Large intestine (tissue), 3 donors: ENCODE results near the gene SIGLEC1. TPM values are rescaled to one million over a fixed set of nuclear protein-coding genes. Genes with fewer than 3 reads are reported as not detected.

Source experiments
- DNase-seq, 2 donors: peaks; one replicate each; pipeline versions ENCODE4 v3.0.0 to v3.0.0-alpha.2; 2013
- H3K27ac ChIP-seq: one replicate; pipeline ENCODE4 v1.5.1; 2013; ENCODE audit warnings: low read length
- H3K27me3 ChIP-seq: 2 replicates; pipeline ENCODE4 v1.6.1; 2013; ENCODE audit warnings: low read length; ENCODE audit not compliant: control insufficient read depth, insufficient read depth
- H3K36me3 ChIP-seq: 2 replicates; pipeline ENCODE4 v1.6.1; 2013; ENCODE audit warnings: low read length; ENCODE audit not compliant: control insufficient read depth, insufficient read depth
- H3K4me1 ChIP-seq: one replicate; pipeline ENCODE4 v1.6.1; 2013; ENCODE audit warnings: low read length; ENCODE audit not compliant: control insufficient read depth, insufficient read depth
- H3K4me3 ChIP-seq: one replicate; pipeline ENCODE4 v1.5.1; 2013; ENCODE audit warnings: low read length
- H3K9me3 ChIP-seq: one replicate; pipeline ENCODE4 v1.6.1; 2013; ENCODE audit warnings: mild to moderate bottlenecking, low read depth, low read length, moderate library complexity; ENCODE audit not compliant: control insufficient read depth
- WGBS: methylation state at CpG from one replicate; pipeline ENCODE4 v1.1.5; 2013; ENCODE audit warnings: low lambda C conversion rate; ENCODE audit not compliant: insufficient coverage; 5-methylcytosine and 5-hydroxymethylcytosine counted together
- polyA plus RNA-seq: library from polyadenylated mRNA; unstranded; fragments of 120-200 nt; gene quantifications from one replicate; pipeline ENCODE4 v1.2.1, GENCODE V29; 2013

SIGLEC1 gene
- polyA plus RNA-seq, 1 donor = 4.3 TPM

- peaks cover 2% of the 10 kb centered on the region for H3K27me3 ChIP-seq
Observed at GRCh38 chr20:3710703-3711483, 1.5 kb downstream of the SIGLEC1 start.

GRCh38 chr20:3710011-3710466 lies 2.4 kb downstream of the SIGLEC1 start:
- H3K9me3 ChIP-seq = no peaks in the 10 kb centered on the region
- no peak overlapping the region for H3K27ac ChIP-seq
- H3K27me3 ChIP-seq = peaks cover 2% of the 10 kb centered on the region
- no peak overlapping the region for H3K4me3 ChIP-seq
- H3K36me3 ChIP-seq = no peaks in the 10 kb centered on the region
- no CpG with 5 or more reads among the region's 6 CpGs for WGBS
- no peak for DNase-seq
- H3K4me1 ChIP-seq = no peaks in the 10 kb centered on the region

More at GRCh38 chr20:3710703-3711483, 1.5 kb downstream of the SIGLEC1 start:
- no peaks in the 10 kb centered on the region for H3K36me3 ChIP-seq
- peak; percentile 36 to 46 for DNase-seq
- no peak overlapping the region for H3K27ac ChIP-seq
- H3K9me3 ChIP-seq = no peaks in the 10 kb centered on the region
- no CpG with 5 or more reads among the region's 18 CpGs for WGBS
- H3K4me1 ChIP-seq = no peaks in the 10 kb centered on the region
- H3K4me3 ChIP-seq = no peak overlapping the region

GRCh38 chr20:3707508-3707899 lies 4.9 kb downstream of the SIGLEC1 start:
- H3K27me3 ChIP-seq = peaks cover 11% of the 10 kb centered on the region
- H3K36me3 ChIP-seq = no peaks in the 10 kb centered on the region
- no peaks in the 10 kb centered on the region for H3K9me3 ChIP-seq
- WGBS = no CpG with 5 or more reads among the region's 3 CpGs
- DNase-seq = no peak
- no peak overlapping the region for H3K27ac ChIP-seq
- H3K4me1 ChIP-seq = no peaks in the 10 kb centered on the region
- H3K4me3 ChIP-seq = no peak overlapping the region

GRCh38 chr20:3706774-3707507 lies 5.5 kb downstream of the SIGLEC1 start:
- Histone ChIP-seq H3K9me3 (no peaks in the 10 kb centered on the region), H3K36me3 (no peaks in the 10 kb centered on the region), H3K4me1 (no peaks in the 10 kb centered on the region), H3K4me3 (no peak overlapping the region), H3K27me3 (peaks cover 11% of the 10 kb centered on the region), H3K27ac (no peak overlapping the region)
- no CpG with 5 or more reads among the region's 10 CpGs for WGBS
- DNase-seq = no peak

GRCh38 chr20:3705970-3706739 lies 6.2 kb downstream of the SIGLEC1 start:
- WGBS = no CpG with 5 or more reads among the region's 31 CpGs
- H3K4me3 ChIP-seq = no peak overlapping the region

GRCh38 chr20:3705491-3705969 lies 6.9 kb downstream of the SIGLEC1 start:
- Histone ChIP-seq H3K4me1 (no peaks in the 10 kb centered on the region), H3K36me3 (no peaks in the 10 kb centered on the region), H3K27me3 (peaks cover 11% of the 10 kb centered on the region), H3K4me3 (no peak overlapping the region), H3K27ac (no peak overlapping the region), H3K9me3 (no peaks in the 10 kb centered on the region)
- WGBS = no CpG with 5 or more reads among the region's 14 CpGs
- DNase-seq = no peak

More at GRCh38 chr20:3705970-3706739, 6.2 kb downstream of the SIGLEC1 start:
- Histone ChIP-seq H3K36me3 (no peaks in the 10 kb centered on the region), H3K4me1 (no peaks in the 10 kb centered on the region), H3K27ac (no peak overlapping the region), H3K27me3 (peaks cover 11% of the 10 kb centered on the region), H3K9me3 (no peaks in the 10 kb centered on the region)
- DNase-seq = no peak

- H3K27ac ChIP-seq = no peak overlapping the region
- no peaks in the 10 kb centered on the region for H3K4me1 ChIP-seq
- H3K36me3 ChIP-seq = no peaks in the 10 kb centered on the region
- WGBS = no CpG with 5 or more reads among the region's 5 CpGs
- no peak overlapping the region for H3K4me3 ChIP-seq
- peaks cover 9% of the 10 kb centered on the region for H3K27me3 ChIP-seq
- no peaks in the 10 kb centered on the region for H3K9me3 ChIP-seq
- DNase-seq = no peak
Observed at GRCh38 chr20:3704087-3704486, 8.3 kb downstream of the SIGLEC1 start.

GRCh38 chr20:3702611-3703391 lies 9.6 kb downstream of the SIGLEC1 start:
- Histone ChIP-seq H3K4me3 (no peak overlapping the region), H3K9me3 (no peaks in the 10 kb centered on the region), H3K27ac (no peak overlapping the region), H3K4me1 (no peaks in the 10 kb centered on the region), H3K27me3 (peaks cover 9% of the 10 kb centered on the region), H3K36me3 (no peaks in the 10 kb centered on the region)
- DNase-seq = no peak
- WGBS = 100% methylated on average over 2 of the region's 11 CpGs

- H3K36me3 ChIP-seq = no peaks in the 10 kb centered on the region
- peaks cover 9% of the 10 kb centered on the region for H3K27me3 ChIP-seq
- no peak overlapping the region for H3K4me3 ChIP-seq
- no CpG with 5 or more reads among the region's 13 CpGs for WGBS
- no peaks in the 10 kb centered on the region for H3K4me1 ChIP-seq
- no peak for DNase-seq
- no peak overlapping the region for H3K27ac ChIP-seq
- no peaks in the 10 kb centered on the region for H3K9me3 ChIP-seq
Observed at GRCh38 chr20:3701061-3701998, 11.1 kb downstream of the SIGLEC1 start.
